Keratinocyte (primary cell): ENCODE results near the gene DUSP28. TPM values are rescaled to one million over a fixed set of nuclear protein-coding genes. Genes with fewer than 3 reads are reported as not detected.
A peak's percentile ranks its signal among the peaks of the same experiment; 100 is the strongest.

ENCODE experiments used
- DNase-seq: peaks from one replicate; pipeline ENCODE4 v3.0.0-alpha.2; 2011; ENCODE audit warnings: low read depth, missing footprints, low spot score
- FAIRE-seq: peaks from 2 replicates; lab custom pipeline; 2011; peaks lifted over from hg19 to GRCh38; lab: Jason Lieb, UNC
- H2AFZ ChIP-seq: 2 replicates; pipeline ENCODE4 v1.6.0; 2012; ENCODE audit warnings: low read length, control low read depth, inconsistent platforms; ENCODE audit not compliant: control insufficient read depth
- H3K27ac ChIP-seq: 2 replicates; pipeline ENCODE4 v1.5.1; 2011; ENCODE audit warnings: low read length; ENCODE audit not compliant: control insufficient read depth, insufficient read depth
- H3K27me3 ChIP-seq: 3 replicates; pipeline ENCODE4 v1.6.0; 2011; ENCODE audit warnings: low read length; ENCODE audit not compliant: control insufficient read depth, insufficient read depth; ENCODE audit errors: extremely low read depth
- H3K36me3 ChIP-seq, 2 experiments: 2 replicates in 1 of 2; 3 replicates in 1 of 2; pipeline ENCODE4 v1.5.1; 2011; ENCODE audit warnings: low read length in 2 of 2, mild to moderate bottlenecking in 1 of 2; ENCODE audit not compliant: control insufficient read depth in 2 of 2, insufficient read depth in 2 of 2; ENCODE audit errors: extremely low read depth in 1 of 2
- H3K4me1 ChIP-seq: 3 replicates; pipeline ENCODE4 v1.5.1; 2011; ENCODE audit warnings: low read length; ENCODE audit not compliant: control insufficient read depth, insufficient read depth; ENCODE audit errors: extremely low read depth
- H3K4me2 ChIP-seq: 3 replicates; pipeline ENCODE4 v1.6.0; 2011; ENCODE audit warnings: low read depth, low read length; ENCODE audit not compliant: control insufficient read depth, insufficient read depth; ENCODE audit errors: extremely low read depth
- H3K4me3 ChIP-seq, 3 experiments: fragments of 200-600 bp in 1 of 3; sonication (generic) in 1 of 3; 2 replicates in 2 of 3; 3 replicates in 1 of 3; pipeline ENCODE4 v1.5.1; 2011 to 2016; ENCODE audit warnings: low read length in 3 of 3, mild to moderate bottlenecking in 3 of 3, control low read depth in 2 of 3, inconsistent platforms in 1 of 3, low read depth in 1 of 3, mixed read lengths in 1 of 3, mixed run types in 1 of 3, moderate library complexity in 1 of 3; ENCODE audit not compliant: control insufficient read depth in 2 of 3, insufficient read depth in 2 of 3; ENCODE audit errors: extremely low read depth in 1 of 3
- H3K79me2 ChIP-seq: 2 replicates; pipeline ENCODE4 v1.6.0; 2012; ENCODE audit warnings: low read length; ENCODE audit not compliant: control insufficient read depth, insufficient read depth
- H3K9ac ChIP-seq: 3 replicates; pipeline ENCODE4 v1.6.0; 2011; ENCODE audit warnings: low read length; ENCODE audit not compliant: control insufficient read depth, insufficient read depth; ENCODE audit errors: extremely low read depth
- H3K9me1 ChIP-seq: 3 replicates; pipeline ENCODE4 v1.6.0; 2011; ENCODE audit warnings: low read length; ENCODE audit not compliant: control insufficient read depth, insufficient read depth; ENCODE audit errors: extremely low read depth
- H3K9me3 ChIP-seq: 2 replicates; pipeline ENCODE4 v1.5.1; 2012; ENCODE audit warnings: low read depth, low read length; ENCODE audit not compliant: control insufficient read depth
- H4K20me1 ChIP-seq: 3 replicates; pipeline ENCODE4 v1.6.0; 2011; ENCODE audit warnings: low read length; ENCODE audit not compliant: control insufficient read depth, insufficient read depth; ENCODE audit errors: extremely low read depth
- CTCF ChIP-seq, 3 experiments: IDR thresholded peaks in 1 of 3; conservative IDR thresholded peaks in 1 of 3; optimal IDR thresholded peaks in 1 of 3; 2 replicates in 2 of 3; 3 replicates in 1 of 3; pipeline versions ENCODE3 to v1.5.1; 2011; ENCODE audit warnings: low read length in 3 of 3, mild to moderate bottlenecking in 3 of 3, moderate library complexity in 2 of 3, control low read depth in 1 of 3, inconsistent platforms in 1 of 3; ENCODE audit not compliant: insufficient read depth in 2 of 3; ENCODE audit errors: extremely low read depth in 1 of 3
- EZH2 ChIP-seq: IDR thresholded peaks from one replicate; pipeline ENCODE4 v1.6.1; 2012; ENCODE audit warnings: inconsistent platforms, mild to moderate bottlenecking, low read length, moderate library complexity
- dilution Hi-C: fragments of 300-500 bp; cut with MboI; formaldehyde crosslinking; loops from one replicate; pipeline ENCODE4 v1.7.0; 2020; ENCODE audit warnings: low sequenced_read_pairs; ENCODE audit not compliant: extremely low pct_ligation_motif_present
- polyA plus RNA-seq, 5 experiments: library from polyadenylated mRNA; depleted of rRNA in 3 of 5; stranded (reverse) in 3 of 5; stranded (forward) in 1 of 5; unstranded in 1 of 5; fragments of >200 nt; gene quantifications; 1 replicate in 1 of 5; 2 replicates in 3 of 5; 3 replicates in 1 of 5; pipeline versions ENCODE4 v1.2.1 to v1.2.3, GENCODE V29; 2011 to 2012; ENCODE audit warnings: missing spikeins in 2 of 5, low read depth in 1 of 5, low replicate concordance in 1 of 5

DUSP28 gene
- polyA plus RNA-seq, 1 donor (not counting 4 experiments of a cell fraction or from before 2014, with no cell fraction given), result 4.4 TPM

DNA sequence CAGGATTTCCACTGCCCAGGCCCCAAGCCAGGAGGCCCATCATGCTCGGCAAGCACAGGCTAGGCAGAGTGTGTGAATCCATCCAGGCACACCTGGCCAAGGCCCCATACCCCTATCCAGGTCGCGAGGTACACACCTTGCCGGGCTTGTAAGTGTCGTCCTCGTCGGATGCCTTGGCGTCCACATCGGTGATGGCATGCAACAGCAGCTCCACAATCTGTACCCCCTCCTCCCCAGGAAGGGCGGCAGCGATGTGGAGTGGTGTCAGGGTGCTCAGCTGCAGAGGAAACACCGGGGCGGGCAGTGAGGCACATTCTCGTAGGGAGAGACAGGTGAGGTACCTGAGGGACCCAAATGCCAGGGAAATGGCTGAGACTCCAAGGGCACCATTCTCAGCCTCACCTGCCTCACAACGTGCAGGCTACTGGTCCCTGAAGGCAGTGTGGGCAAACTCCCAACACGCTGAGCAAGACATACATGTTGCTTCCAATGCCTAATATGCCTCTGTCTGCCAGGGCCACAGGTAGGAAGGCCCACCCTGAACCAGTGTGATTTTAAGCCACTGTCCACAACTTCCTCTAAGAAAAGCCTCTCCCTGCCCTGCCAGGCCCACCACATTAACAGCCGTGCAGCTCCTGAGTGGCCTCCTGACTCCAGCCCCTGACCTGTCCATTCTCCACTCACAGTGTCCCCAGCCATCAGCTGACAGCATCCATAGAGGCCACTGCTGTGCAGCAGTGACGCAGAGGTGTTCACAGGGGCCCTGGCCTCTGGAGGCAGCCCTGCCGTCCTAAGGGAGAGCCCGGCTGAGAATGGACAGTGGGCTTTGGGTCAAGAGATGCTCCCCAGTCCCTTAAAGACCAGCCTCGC lies 47.3 kb upstream of the DUSP28 start:
- Histone ChIP-seq H3K27me3 (no peaks in the 10 kb centered on the region), H3K4me2 (no peak overlapping the region), H3K9me1 (no peaks in the 10 kb centered on the region), H4K20me1 (no peaks in the 10 kb centered on the region), H3K9ac (no peak overlapping the region), H3K4me1 (peaks cover 11% of the 10 kb centered on the region), H3K79me2 (no peaks in the 10 kb centered on the region), H3K27ac (no peak overlapping the region), H3K9me3 (no peaks in the 10 kb centered on the region), H2AFZ (no peak overlapping the region), H3K4me3 (no peak overlapping the region), H3K36me3 (peaks cover 0 to 2% of the 10 kb centered on the region in 2 experiments)
- TF ChIP-seq CTCF (optimal IDR thresholded peaks at IDR 0.05 in 1 of 3, IDR thresholded peaks at IDR 0.05 in 1 of 3, conservative IDR thresholded peaks at IDR 0.05 in 1 of 3; ENCODE audit: extremely low read depth in 1 of 3, insufficient read depth in 2 of 3, low read length in 3 of 3) (no peak), EZH2 (no peak)
- DNase-seq (no peak), FAIRE-seq (no peak)
- dilution Hi-C loops, result no loop called here

- H3K4me2 ChIP-seq, result no peak overlapping the region
- no peaks in the 10 kb centered on the region for H3K79me2 ChIP-seq
- no peaks in the 10 kb centered on the region for H3K9me1 ChIP-seq
- peaks cover 11% of the 10 kb centered on the region for H3K4me1 ChIP-seq
- peak overlapping the region; percentile 61 for H3K27ac ChIP-seq
- FAIRE-seq, result peak; percentile 44
- H3K36me3 ChIP-seq, result peaks cover 0 to 2% of the 10 kb centered on the region in 2 experiments
- H4K20me1 ChIP-seq, result no peaks in the 10 kb centered on the region
- DNase-seq, result peak; percentile 59
- TF ChIP-seq EZH2 (no peak), CTCF (optimal IDR thresholded peaks at IDR 0.05 in 1 of 3, IDR thresholded peaks at IDR 0.05 in 1 of 3, conservative IDR thresholded peaks at IDR 0.05 in 1 of 3; ENCODE audit: extremely low read depth in 1 of 3, insufficient read depth in 2 of 3, low read length in 3 of 3) (peak; percentile 94 to 100 (median 97))
- H3K4me3 ChIP-seq, result no peak overlapping the region
- no peaks in the 10 kb centered on the region for H3K27me3 ChIP-seq
- H3K9me3 ChIP-seq, result no peaks in the 10 kb centered on the region
- no peak overlapping the region for H2AFZ ChIP-seq
- H3K9ac ChIP-seq, result peak overlapping the region; percentile 9
- dilution Hi-C loops, result no loop called here
Observed at GRCh38 chr2:240513549-240514287, 46.4 kb upstream of the DUSP28 start.
